Measurements from ENCODE around the gene SMOC2. TPM values are rescaled to one million over a fixed set of nuclear protein-coding genes. Genes with fewer than 3 reads are reported as not detected.

Gene SMOC2
- total and polyA plus RNA-seq, 2 donors from 2014 or later: 6.5 to 13.1 TPM

- intact Hi-C loops (cut with DNase I): no loop called here
- no peak overlapping the region for H3K27ac ChIP-seq (ENCODE audit: low read depth in 2 of 2, low read length in 2 of 2)
- H3K4me1 ChIP-seq (ENCODE audit: control insufficient read depth in 2 of 3, insufficient read depth in 2 of 3, low read depth in 1 of 3, low read length in 3 of 3): no peaks in the 10 kb centered on the region
- no peaks in the 10 kb centered on the region for H3K27me3 ChIP-seq (ENCODE audit: control insufficient read depth, insufficient read depth, low read length)
- no peaks in the 10 kb centered on the region for H3K36me3 ChIP-seq (ENCODE audit: control insufficient read depth in 2 of 3, insufficient read depth in 3 of 3, low read length in 3 of 3)
- no peak overlapping the region for H3K9ac ChIP-seq (ENCODE audit: low read length in 3 of 3)
- FAIRE-seq: no peak
- TF ChIP-seq CTCF (IDR thresholded peaks at IDR 0.05; ENCODE audit: borderline replicate concordance, extremely low read depth, insufficient read depth): no peak
- no peaks in the 10 kb centered on the region for H3K9me3 ChIP-seq (ENCODE audit: control insufficient read depth in 2 of 3, insufficient read depth in 1 of 3, low read length in 3 of 3)
- no peak for DNase-seq
- no peak overlapping the region for H3K4me3 ChIP-seq (ENCODE audit: low read length in 3 of 3)
Observed at GRCh38 chr6:168400037-168400436, 40.9 kb upstream of the SMOC2 start.

- no peaks in the 10 kb centered on the region for H3K36me3 ChIP-seq (ENCODE audit: control insufficient read depth in 2 of 3, insufficient read depth in 3 of 3, low read length in 3 of 3)
- FAIRE-seq: no peak
- DNase-seq: no peak
- H3K4me1 ChIP-seq (ENCODE audit: control insufficient read depth in 2 of 3, insufficient read depth in 2 of 3, low read depth in 1 of 3, low read length in 3 of 3): no peaks in the 10 kb centered on the region
- no peak overlapping the region for H3K4me3 ChIP-seq (ENCODE audit: low read length in 3 of 3)
- no peaks in the 10 kb centered on the region for H3K27me3 ChIP-seq (ENCODE audit: control insufficient read depth, insufficient read depth, low read length)
- no peak for TF ChIP-seq CTCF (IDR thresholded peaks at IDR 0.05; ENCODE audit: borderline replicate concordance, extremely low read depth, insufficient read depth)
- intact Hi-C loops (cut with DNase I): no loop called here
- no peaks in the 10 kb centered on the region for H3K9me3 ChIP-seq (ENCODE audit: control insufficient read depth in 2 of 3, insufficient read depth in 1 of 3, low read length in 3 of 3)
- no peak overlapping the region for H3K9ac ChIP-seq (ENCODE audit: low read length in 3 of 3)
- H3K27ac ChIP-seq (ENCODE audit: low read depth in 2 of 2, low read length in 2 of 2): no peak overlapping the region
Observed at GRCh38 chr6:168403370-168404005, 37.5 kb upstream of the SMOC2 start.

GRCh38 chr6:168404560-168404959 lies 36.4 kb upstream of the SMOC2 start:
- TF ChIP-seq CTCF (IDR thresholded peaks at IDR 0.05; ENCODE audit: borderline replicate concordance, extremely low read depth, insufficient read depth): no peak
- intact Hi-C loops (cut with DNase I): no loop called here
- Histone ChIP-seq H3K4me1 (ENCODE audit: control insufficient read depth in 2 of 3, insufficient read depth in 2 of 3, low read depth in 1 of 3, low read length in 3 of 3) (no peaks in the 10 kb centered on the region), H3K36me3 (ENCODE audit: control insufficient read depth in 2 of 3, insufficient read depth in 3 of 3, low read length in 3 of 3) (no peaks in the 10 kb centered on the region), H3K4me3 (ENCODE audit: low read length in 3 of 3) (no peak overlapping the region), H3K9ac (ENCODE audit: low read length in 3 of 3) (no peak overlapping the region), H3K9me3 (ENCODE audit: control insufficient read depth in 2 of 3, insufficient read depth in 1 of 3, low read length in 3 of 3) (no peaks in the 10 kb centered on the region), H3K27ac (ENCODE audit: low read depth in 2 of 2, low read length in 2 of 2) (no peak overlapping the region), H3K27me3 (ENCODE audit: control insufficient read depth, insufficient read depth, low read length) (no peaks in the 10 kb centered on the region)
- FAIRE-seq (no peak), DNase-seq (no peak)

DNA sequence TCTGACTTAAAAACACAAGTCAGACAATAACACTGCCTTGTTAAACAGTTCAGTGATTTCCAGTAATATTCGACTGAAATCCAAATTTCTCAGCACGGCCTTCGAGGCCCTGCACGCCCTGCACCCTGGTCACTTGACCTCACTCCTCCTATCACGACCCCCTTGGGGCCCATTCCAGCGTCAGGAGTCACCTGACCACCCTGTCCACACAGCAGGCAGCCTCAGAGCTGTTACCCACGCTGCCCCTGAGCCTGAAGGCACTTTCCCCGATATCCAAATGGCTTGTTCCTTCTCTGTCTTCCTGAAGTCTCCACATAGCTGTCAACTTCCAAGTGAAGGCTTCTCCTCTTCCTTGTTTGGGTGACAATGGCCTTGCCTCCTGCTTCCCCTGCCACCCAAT lies 33.1 kb upstream of the SMOC2 start:
- FAIRE-seq (no peak), DNase-seq (no peak)
- Histone ChIP-seq H3K9ac (ENCODE audit: low read length in 3 of 3) (no peak overlapping the region), H3K27me3 (ENCODE audit: control insufficient read depth, insufficient read depth, low read length) (no peaks in the 10 kb centered on the region), H3K27ac (ENCODE audit: low read depth in 2 of 2, low read length in 2 of 2) (no peak overlapping the region), H3K4me3 (ENCODE audit: low read length in 3 of 3) (no peak overlapping the region), H3K36me3 (ENCODE audit: control insufficient read depth in 2 of 3, insufficient read depth in 3 of 3, low read length in 3 of 3) (no peaks in the 10 kb centered on the region), H3K9me3 (ENCODE audit: control insufficient read depth in 2 of 3, insufficient read depth in 1 of 3, low read length in 3 of 3) (no peaks in the 10 kb centered on the region), H3K4me1 (ENCODE audit: control insufficient read depth in 2 of 3, insufficient read depth in 2 of 3, low read depth in 1 of 3, low read length in 3 of 3) (no peaks in the 10 kb centered on the region)
- no peak for TF ChIP-seq CTCF (IDR thresholded peaks at IDR 0.05; ENCODE audit: borderline replicate concordance, extremely low read depth, insufficient read depth)
- intact Hi-C loops (cut with DNase I): no loop called here
